Renal cortex interstitium (tissue), 11 donors: Measurements from ENCODE around the gene MCFD2. TPM values are rescaled to one million over a fixed set of nuclear protein-coding genes. Genes with fewer than 3 reads are reported as not detected.

Experiments used
- DNase-seq, 11 donors: peaks; one replicate each; pipeline ENCODE4 v3.0.0-alpha.2; 2013; ENCODE audit warnings: low read depth in 9 of 11, low spot score in 4 of 11; ENCODE audit errors: extremely low read depth in 1 of 11
- polyA plus RNA-seq, 3 donors: library from polyadenylated mRNA; unstranded; fragments of 120-200 nt; gene quantifications; one replicate each; pipeline ENCODE4 v1.2.1, GENCODE V29; 2013; ENCODE audit not compliant: insufficient read length in 3 of 3

MCFD2 gene
- polyA plus RNA-seq, 3 donors: 86.1 to 94.0 (median 90.8) TPM

- DNase-seq: no peak
Measured at GRCh38 chr2:46943881-46944798, 28.5 kb upstream of the MCFD2 start.

- no peak for DNase-seq
Measured at GRCh38 chr2:46942891-46943626, 27.5 kb upstream of the MCFD2 start.

- DNase-seq: no peak
Measured at GRCh38 chr2:46942143-46942526, 26.5 kb upstream of the MCFD2 start.

GRCh38 chr2:46939626-46940359, 24.2 kb upstream of the MCFD2 start:
- DNase-seq: peak in 1 of 11 donors; percentile 12

GRCh38 chr2:46937471-46937901, 21.9 kb upstream of the MCFD2 start:
- no peak for DNase-seq

- DNase-seq: no peak
Measured at GRCh38 chr2:46936566-46936965, 21.0 kb upstream of the MCFD2 start.

GRCh38 chr2:46935071-46935470, 19.5 kb upstream of the MCFD2 start:
- DNase-seq: no peak

- no peak for DNase-seq
Measured at GRCh38 chr2:46929612-46930011, 14.0 kb upstream of the MCFD2 start.

GRCh38 chr2:46926863-46927262, 11.3 kb upstream of the MCFD2 start:
- DNase-seq: no peak

GRCh38 chr2:46925474-46926351, 10.1 kb upstream of the MCFD2 start:
- DNase-seq: no peak

GRCh38 chr2:46924608-46925007, 9.0 kb upstream of the MCFD2 start:
- DNase-seq: no peak

- DNase-seq: no peak
Measured at GRCh38 chr2:46924038-46924437, 8.4 kb upstream of the MCFD2 start.

GRCh38 chr2:46923041-46923528, 7.5 kb upstream of the MCFD2 start:
- no peak for DNase-seq

GRCh38 chr2:46922606-46923005, 7.0 kb upstream of the MCFD2 start:
- DNase-seq: no peak

- DNase-seq: no peak
Measured at GRCh38 chr2:46921676-46922448, 6.3 kb upstream of the MCFD2 start.

- no peak for DNase-seq
Measured at GRCh38 chr2:46917628-46918027, 2.0 kb upstream of the MCFD2 start.

GRCh38 chr2:46915811-46916630, 415 bp upstream of the MCFD2 start:
- DNase-seq: peak; percentile 77 to 87 (median 83)
